Keratinocyte (primary cell): Measurements from ENCODE around the gene SYT8.

Experiments
- CTCF ChIP-seq, 3 experiments: IDR thresholded peaks in 1 of 3; conservative IDR thresholded peaks in 1 of 3; optimal IDR thresholded peaks in 1 of 3; 2 replicates in 2 of 3; 3 replicates in 1 of 3; pipeline versions ENCODE3 to v1.5.1; 2011; ENCODE audit warnings: low read length in 3 of 3, mild to moderate bottlenecking in 3 of 3, moderate library complexity in 2 of 3, control low read depth in 1 of 3, inconsistent platforms in 1 of 3; ENCODE audit not compliant: insufficient read depth in 2 of 3; ENCODE audit errors: extremely low read depth in 1 of 3
- EZH2 ChIP-seq: IDR thresholded peaks from one replicate; pipeline ENCODE4 v1.6.1; 2012; ENCODE audit warnings: inconsistent platforms, mild to moderate bottlenecking, low read length, moderate library complexity

- no peak for TF ChIP-seq CTCF (optimal IDR thresholded peaks at IDR 0.05 in 1 of 3, IDR thresholded peaks at IDR 0.05 in 1 of 3, conservative IDR thresholded peaks at IDR 0.05 in 1 of 3; ENCODE audit: extremely low read depth in 1 of 3, insufficient read depth in 2 of 3, low read length in 3 of 3)
- TF ChIP-seq EZH2: no peak
These were observed 20.4 kb downstream of the SYT8 start for GRCh38 chr11:1854949-1855885.
